ENCODE data around the gene CD7.

Gene CD7

GRCh38 chr17:82285141-82285540, 32.3 kb downstream of the CD7 start:
- TF ChIP-seq TAF1 (IDR thresholded peaks at IDR 0.05; ENCODE audit: borderline replicate concordance, insufficient read depth, low read length): no peak
- no peak for TF ChIP-seq POLR2AphosphoS5 (IDR thresholded peaks at IDR 0.05; ENCODE audit: low read depth, low read length)
- TF ChIP-seq SIN3A (IDR thresholded peaks at IDR 0.05; ENCODE audit: borderline replicate concordance, insufficient read depth, low read length): no peak
- TF ChIP-seq FOXP2 (optimal IDR thresholded peaks at IDR 0.05; ENCODE audit: borderline replicate concordance, extremely low read depth, extremely low read length, insufficient read depth): no peak
- TF ChIP-seq REST (IDR thresholded peaks at IDR 0.05; ENCODE audit: insufficient read depth in 1 of 2, low read depth in 2 of 2, low read length in 2 of 2): no peak

- no peak for TF ChIP-seq POLR2AphosphoS5 (IDR thresholded peaks at IDR 0.05; ENCODE audit: low read depth, low read length)
- TF ChIP-seq FOXP2 (optimal IDR thresholded peaks at IDR 0.05; ENCODE audit: borderline replicate concordance, extremely low read depth, extremely low read length, insufficient read depth): no peak
- TF ChIP-seq SIN3A (IDR thresholded peaks at IDR 0.05; ENCODE audit: borderline replicate concordance, insufficient read depth, low read length): no peak
- no peak for TF ChIP-seq TAF1 (IDR thresholded peaks at IDR 0.05; ENCODE audit: borderline replicate concordance, insufficient read depth, low read length)
- TF ChIP-seq REST (IDR thresholded peaks at IDR 0.05; ENCODE audit: insufficient read depth in 1 of 2, low read depth in 2 of 2, low read length in 2 of 2): no peak
These were observed 34.1 kb downstream of the CD7 start for GRCh38 chr17:82283208-82283749.

GRCh38 chr17:82282239-82283207, 34.9 kb downstream of the CD7 start:
- TF ChIP-seq POLR2AphosphoS5 (IDR thresholded peaks at IDR 0.05; ENCODE audit: low read depth, low read length): no peak
- no peak for TF ChIP-seq FOXP2 (optimal IDR thresholded peaks at IDR 0.05; ENCODE audit: borderline replicate concordance, extremely low read depth, extremely low read length, insufficient read depth)
- TF ChIP-seq REST (IDR thresholded peaks at IDR 0.05; ENCODE audit: insufficient read depth in 1 of 2, low read depth in 2 of 2, low read length in 2 of 2): no peak
- no peak for TF ChIP-seq TAF1 (IDR thresholded peaks at IDR 0.05; ENCODE audit: borderline replicate concordance, insufficient read depth, low read length)
- no peak for TF ChIP-seq SIN3A (IDR thresholded peaks at IDR 0.05; ENCODE audit: borderline replicate concordance, insufficient read depth, low read length)

DNA sequence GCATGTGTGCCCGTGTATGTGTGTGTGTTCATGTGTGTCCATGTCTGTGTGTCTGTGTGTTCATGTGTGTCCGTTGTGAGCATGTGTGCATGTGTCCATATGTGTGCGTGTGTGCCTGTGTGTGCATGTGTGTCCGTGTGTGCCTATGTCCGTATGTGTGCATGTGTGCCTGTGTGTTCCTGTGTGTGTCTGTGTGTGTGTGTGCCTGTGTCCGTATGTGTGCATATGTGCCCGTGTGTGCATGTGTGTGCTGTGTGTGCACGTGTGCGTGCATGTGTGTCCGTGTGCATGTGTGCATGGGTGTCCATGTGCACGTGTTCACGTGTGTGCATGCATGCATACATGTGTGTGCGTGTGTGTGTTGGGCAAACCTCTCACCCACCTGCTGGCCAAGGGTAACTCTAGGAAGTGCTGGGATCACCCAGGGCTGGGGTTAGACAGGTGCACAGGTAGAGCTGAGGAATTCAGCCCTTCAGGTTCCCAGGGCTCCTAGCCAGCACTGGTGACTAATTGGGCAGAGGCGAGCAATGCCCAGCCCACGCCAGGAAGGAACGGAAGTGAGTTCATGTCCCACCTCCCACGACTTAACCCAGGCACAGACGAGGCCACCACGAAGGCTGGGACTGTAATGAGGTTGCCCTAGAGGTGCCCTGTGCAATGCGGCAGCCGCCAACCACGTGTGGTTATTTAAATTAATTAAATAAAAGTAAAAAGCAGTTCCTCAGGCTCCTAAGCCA, 35.7 kb downstream of the CD7 start:
- TF ChIP-seq SIN3A (IDR thresholded peaks at IDR 0.05; ENCODE audit: borderline replicate concordance, insufficient read depth, low read length) (no peak), POLR2AphosphoS5 (IDR thresholded peaks at IDR 0.05; ENCODE audit: low read depth, low read length) (no peak), TAF1 (IDR thresholded peaks at IDR 0.05; ENCODE audit: borderline replicate concordance, insufficient read depth, low read length) (no peak), REST (IDR thresholded peaks at IDR 0.05; ENCODE audit: insufficient read depth in 1 of 2, low read depth in 2 of 2, low read length in 2 of 2) (no peak), FOXP2 (optimal IDR thresholded peaks at IDR 0.05; ENCODE audit: borderline replicate concordance, extremely low read depth, extremely low read length, insufficient read depth) (no peak)

Measured in PFSK-1 (cell line).